HG02938 (cell line): ENCODE results near the gene FAM216A.
"Not testable (repeated sequence)": the region's sequence is repeated elsewhere in the genome, so short reads cannot be mapped to it uniquely, and the experiment has no call there.

Source experiments
- ATAC-seq: cut with Tn5 transposase; IDR thresholded peaks from one replicate; pipeline ENCODE4 v1.9.1; 2021; ENCODE audit warnings: mild to moderate bottlenecking, moderate library complexity; ENCODE audit not compliant: unreplicated experiment

Gene FAM216A, protein sequence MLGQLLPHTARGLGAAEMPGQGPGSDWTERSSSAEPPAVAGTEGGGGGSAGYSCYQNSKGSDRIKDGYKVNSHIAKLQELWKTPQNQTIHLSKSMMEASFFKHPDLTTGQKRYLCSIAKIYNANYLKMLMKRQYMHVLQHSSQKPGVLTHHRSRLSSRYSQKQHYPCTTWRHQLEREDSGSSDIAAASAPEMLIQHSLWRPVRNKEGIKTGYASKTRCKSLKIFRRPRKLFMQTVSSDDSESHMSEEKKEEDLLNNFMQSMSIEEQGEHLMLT

DNA sequence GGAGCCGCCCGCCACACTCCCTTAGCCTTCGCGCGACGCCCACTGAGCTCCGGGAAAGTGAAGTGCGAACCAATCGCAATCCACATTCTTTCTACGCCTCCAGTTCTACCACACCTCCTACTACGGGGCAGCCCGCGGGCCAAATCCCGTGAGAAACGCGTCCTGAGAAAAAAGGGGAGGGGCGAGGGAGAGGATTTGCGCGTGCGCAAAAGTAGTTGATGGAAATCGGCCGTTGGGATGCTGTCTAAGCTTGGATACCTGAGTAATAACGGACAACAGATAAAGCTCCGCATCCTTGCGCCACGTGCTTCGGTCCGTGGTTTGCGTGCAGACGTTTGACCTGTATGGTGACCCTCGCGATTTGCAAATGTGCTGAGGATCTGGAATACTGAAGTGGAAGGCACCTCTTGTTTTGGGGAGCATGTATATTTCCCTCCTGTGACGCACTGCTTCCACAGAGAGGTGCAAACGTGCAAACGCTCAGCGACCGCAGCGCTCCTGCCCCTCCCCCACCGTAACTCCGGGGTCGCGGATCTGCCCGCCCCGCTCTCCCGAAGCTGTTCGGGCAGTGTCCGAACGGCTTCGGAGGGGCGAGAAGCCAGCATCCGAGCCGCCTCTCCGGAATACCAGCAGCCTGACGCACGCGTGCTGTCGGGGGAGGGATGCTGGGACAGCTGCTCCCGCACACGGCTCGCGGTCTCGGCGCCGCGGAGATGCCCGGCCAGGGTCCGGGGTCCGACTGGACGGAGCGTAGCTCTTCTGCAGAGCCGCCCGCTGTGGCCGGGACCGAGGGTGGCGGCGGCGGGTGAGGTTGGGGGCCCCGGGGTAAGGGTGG, at the start of gene FAM216A, which contains the start of gene GPN3:
Gene FAM216A, plus strand, starts transcription at position 632 of the 835 bp plus-strand sequence. Its CDS starts 31 bp downstream, at position 663.
Gene GPN3, minus strand, starts transcription at position 44 of the 835 bp plus-strand sequence. CDS start 54 bp downstream, outside the sequence.
- peak; percentile 73 for ATAC-seq

DNA sequence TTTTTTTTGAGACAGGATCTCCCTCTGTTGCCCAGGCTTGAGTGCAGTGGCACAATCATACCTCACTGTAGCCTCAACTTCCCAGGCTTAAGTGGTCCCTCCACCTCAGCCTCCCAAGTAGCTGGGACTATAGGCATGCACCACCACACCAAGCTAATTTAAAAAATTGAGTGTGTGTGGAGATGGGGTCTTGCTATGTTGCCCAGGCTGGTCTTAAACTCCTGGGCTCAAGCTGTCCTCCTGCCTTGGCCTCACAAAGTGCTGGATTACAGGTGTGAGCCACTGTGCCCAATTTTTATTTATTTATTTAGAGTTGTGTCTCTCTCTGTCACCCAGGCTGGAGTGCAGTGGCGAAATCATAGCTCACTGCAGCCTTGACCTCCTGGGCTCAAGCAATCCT, 48.0 kb upstream of the FAM216A start:
- not testable (repeated sequence) for ATAC-seq

DNA sequence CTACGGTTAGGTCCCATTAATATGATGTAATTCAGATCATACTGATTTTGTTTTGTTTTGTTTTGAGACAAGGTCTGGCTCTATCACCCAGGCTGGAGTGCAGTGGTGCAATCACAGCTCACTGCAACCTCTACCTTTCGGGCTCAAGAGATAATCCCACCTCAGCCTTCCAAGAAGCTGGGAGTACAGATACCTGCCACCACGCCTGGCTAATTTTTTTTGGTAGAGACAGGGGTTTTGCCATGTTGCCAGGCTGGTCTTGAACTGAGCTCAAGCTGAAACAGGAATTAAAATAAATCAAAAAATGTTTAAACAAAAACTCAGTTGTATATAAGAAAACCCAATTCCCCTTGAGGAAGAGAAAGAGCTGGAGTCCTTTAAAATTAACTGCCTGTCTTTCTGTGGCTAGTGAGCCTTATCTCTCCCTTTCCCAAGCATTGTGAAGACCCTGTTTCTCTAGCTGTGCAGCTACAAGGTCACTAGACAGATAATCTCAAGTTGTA, 47.4 kb upstream of the FAM216A start:
- ATAC-seq: no peak

DNA sequence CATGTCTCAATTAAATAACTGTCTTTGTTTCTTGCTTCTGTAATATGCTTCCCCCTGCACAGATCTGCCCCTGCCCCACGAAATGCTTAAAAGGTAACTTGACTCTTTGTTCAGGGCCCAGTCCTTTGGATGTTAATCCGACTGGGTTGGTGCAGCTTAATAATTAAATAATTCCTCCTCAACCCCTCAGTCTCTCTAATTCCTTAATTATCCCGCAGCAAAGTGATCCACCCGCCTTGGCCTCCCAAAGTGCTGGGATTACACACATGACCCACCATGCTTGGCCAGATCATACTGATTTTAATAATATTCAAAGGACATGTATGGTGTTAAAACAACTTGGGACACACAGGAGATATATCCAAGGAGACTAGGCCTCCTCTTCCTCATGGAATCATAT, 46.9 kb upstream of the FAM216A start:
- ATAC-seq: no peak

DNA sequence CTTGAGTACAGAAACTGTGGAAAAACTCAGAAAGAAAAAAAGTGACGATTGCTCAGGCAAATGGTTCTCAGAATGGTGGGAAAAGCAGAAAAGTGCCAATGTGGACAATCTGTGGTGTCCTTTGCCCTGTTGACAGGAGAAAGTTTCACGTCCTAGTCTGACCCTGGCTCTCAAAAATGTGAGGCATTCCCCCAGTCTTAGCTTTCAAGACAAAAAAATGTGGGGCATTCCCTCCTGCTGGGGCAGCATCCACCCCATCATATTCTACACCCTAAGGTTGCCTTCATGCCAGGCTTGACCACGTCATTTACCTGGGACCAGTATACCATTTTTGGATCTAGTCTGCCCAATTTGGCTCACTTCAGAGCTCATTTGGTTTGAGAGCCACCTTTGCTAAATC, 44.4 kb upstream of the FAM216A start:
- no peak for ATAC-seq

DNA sequence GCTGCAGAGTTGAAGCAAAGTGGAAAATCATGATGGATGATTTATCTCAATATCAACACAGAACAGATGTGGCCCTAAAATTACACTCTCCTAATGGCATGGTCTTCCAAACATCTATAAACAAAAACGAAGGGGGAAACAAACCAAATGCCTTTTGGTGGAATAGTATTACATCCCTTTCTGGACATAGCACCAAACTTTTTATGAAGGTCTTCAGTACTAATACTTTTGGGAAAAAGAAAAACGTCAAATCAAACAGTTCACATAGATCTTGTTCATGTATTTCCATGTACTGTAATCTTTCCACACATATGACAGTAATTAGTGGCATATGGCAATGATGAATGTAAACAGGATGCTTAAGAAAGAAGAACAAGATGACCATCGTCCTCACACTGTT, 42.2 kb upstream of the FAM216A start:
- ATAC-seq: no peak

DNA sequence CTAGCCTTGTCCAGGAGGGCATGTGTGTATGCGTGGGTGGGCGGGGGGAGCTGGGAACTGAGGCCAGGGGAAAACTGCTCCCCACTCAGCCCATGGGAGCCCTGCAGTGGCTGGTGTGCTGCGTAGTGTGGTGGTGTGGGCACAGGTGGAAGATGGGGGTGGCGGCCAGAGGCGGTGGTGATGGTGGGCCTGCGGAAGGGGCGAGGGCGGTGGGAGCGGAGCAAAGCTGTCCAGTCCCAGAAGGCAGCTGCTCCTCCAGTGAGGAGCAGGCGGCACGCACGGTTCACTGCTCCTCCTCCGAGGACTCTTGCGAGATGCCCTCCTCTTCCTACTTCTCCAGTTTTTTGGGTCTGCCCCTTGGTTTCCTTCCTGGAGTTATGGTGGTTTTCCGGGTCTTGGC, 39.0 kb upstream of the FAM216A start:
- ATAC-seq: not testable (repeated sequence)

DNA sequence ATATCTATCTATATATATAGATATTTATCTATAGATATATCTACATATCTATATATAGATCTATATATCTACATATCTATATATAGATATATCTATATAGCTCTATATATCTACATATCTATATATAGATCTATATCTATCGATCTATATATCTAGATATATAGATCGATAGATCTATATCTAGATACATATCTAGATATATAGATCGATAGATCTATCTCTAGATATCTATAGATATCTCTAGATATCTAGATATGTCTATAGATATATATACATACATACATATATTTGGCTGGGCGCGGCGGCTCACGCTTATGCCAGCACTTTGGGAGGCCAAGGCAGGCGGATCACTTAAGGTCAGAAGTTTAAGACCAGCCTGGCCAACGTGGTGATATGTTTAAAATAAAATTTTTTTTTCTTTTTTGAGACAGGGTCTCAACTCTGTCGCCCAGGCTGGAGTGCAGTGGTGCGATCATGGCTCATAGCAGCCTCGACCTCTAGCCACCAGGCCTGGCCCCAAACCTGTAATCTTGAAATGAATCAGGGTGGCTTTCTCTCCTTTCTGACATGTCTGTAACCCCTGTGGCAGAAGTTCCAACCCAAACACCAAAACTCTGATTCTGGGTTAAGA, 36.6 kb upstream of the FAM216A start:
- ATAC-seq: no peak

DNA sequence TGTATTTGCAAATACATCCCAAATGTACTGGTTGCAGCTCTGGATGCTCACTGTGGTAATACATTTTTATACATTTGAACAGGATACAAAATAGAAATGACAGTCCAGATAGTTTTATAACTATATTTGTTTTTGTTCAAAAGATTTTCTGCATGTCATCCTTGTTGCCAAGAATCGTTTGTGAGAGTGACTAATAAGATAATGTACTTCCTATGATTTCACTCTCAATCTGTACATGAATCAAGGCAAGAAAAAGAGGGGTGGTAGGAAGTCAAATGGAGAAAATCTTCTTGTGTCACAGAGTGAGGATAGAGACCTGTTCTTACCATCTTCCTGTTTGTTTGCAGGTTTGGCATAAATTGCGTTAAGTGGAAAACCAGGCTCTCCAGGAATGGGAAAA, 32.4 kb upstream of the FAM216A start:
- ATAC-seq: no peak

DNA sequence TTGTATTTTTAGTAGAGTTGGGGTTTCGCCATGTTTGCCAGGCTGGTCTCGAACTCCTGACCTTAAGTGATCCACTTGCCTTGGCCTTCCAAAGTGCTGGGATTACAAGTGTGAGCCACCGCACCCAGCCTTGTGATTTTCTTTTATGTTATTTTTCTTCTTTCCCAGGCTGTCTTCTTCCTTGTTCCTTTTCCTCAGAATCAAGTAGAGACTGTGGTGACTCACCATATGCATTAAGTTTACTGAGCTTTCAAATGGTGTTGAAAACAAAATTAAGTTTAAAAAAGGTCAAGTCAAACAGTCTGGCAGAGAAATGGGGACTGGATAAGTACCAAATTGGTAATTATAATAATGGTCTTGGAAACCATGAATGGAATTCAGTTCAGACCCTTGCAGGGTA, 24.2 kb upstream of the FAM216A start:
- no peak for ATAC-seq

DNA sequence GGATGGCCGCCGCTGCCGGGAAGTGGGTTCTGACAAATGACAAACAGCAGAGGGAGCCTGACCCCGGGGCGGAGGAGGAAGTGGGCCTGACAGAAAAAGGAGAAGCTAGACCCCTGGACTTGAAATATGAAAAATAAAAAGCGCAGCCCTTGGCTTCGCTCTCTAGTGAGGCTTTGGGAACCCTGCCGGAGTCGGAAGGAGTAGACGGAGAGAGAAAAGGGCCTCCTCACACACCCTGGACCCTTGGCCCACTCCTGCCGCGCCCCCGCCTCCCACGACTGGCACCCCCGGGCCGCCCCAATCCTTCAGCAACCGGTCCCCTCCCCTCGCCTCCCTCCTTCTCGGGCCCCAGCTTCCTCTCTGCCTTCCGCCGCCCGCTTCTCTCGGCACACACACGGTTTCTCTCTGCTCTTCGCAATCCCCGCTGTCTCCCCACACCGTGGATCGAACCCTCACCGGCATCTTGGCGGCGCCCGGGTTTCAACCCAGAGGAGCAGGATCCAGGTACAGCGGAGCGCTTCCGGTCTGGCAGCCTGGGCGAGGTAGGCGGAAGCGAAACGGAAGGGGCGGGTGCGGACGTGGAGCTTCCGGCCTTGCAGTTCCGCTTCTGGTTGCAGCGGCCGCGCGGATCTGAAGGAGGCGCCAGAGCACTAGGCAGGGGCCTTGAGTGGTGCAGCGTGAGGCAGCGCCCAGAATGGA, 18.7 kb upstream of the FAM216A start, which contains the start of gene ARPC3:
Gene ARPC3, minus strand, starts transcription at position 539 of the 699 bp plus-strand sequence. Its CDS starts 77 bp downstream, at position 462.
- peak; percentile 91 for ATAC-seq

DNA sequence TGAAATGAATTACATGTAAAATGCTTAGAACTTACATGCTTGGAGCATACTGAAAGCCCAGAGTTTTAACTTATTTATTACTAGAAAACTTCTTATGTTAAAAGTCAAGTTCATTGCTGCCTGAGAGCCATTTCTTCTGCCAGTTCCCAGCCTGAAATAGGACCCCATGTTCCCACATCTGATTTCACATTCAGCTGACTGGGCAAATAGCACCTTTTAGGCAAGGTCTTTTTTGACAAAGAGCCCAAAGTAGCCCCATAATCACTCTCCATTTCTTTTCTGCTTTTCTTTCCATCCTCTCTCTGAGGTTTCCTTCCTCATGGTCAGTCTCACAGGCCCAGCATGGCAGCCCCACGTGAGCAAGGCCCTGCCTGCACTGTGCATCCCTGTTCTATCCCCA, 17.4 kb upstream of the FAM216A start:
- ATAC-seq: no peak

DNA sequence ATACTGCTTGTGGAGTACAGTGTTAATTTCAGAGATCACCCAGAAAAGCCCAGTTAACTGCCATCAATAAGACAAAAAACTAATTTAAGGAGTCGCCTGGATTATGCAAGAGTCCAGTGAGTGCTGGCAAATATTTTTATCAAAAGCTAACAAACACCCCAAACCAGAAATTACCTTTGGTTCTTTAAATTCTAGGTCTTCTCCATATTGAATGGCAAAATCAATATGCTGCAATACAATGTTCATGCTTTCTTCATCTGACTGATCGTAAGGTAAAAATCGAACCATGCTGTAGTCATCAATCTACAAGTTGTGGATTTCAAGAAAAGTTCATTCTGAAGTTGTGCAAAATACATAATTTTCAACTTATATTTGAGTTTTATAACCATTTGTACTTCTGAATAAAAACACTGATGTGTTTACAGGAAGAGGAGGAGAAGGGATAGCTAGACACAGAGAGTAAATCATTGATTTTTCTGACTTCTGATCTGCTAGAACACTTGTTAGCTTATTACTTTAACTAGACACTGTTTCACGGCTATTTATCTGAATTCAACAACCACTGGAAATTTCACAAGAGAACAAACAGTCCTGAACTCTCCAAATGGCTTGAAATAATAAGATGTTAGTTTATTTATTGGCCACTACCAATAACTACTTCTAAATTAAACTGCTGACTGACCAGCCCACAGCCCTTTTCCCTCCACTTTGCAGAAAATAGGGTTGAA, 14.9 kb upstream of the FAM216A start:
- ATAC-seq: no peak

DNA sequence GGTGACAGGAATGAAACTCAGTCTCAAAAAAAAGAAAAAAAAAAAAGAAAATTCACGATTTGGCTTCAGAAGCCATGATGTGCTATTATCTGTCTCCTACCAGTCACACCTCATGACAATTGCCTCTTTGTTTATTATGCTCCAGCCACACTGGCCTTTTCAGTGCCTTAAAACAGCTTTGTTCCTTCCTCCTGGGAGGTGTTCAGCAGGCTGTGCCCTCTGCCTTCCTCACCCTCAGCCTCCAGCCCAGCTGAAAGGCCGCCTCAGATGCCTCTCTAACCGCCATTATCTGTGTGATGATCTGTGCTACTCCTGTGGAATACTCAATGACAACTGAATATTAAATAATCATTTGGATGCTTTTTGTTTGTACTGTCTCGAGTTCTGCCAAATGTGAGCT, 9.9 kb upstream of the FAM216A start:
- ATAC-seq: no peak

DNA sequence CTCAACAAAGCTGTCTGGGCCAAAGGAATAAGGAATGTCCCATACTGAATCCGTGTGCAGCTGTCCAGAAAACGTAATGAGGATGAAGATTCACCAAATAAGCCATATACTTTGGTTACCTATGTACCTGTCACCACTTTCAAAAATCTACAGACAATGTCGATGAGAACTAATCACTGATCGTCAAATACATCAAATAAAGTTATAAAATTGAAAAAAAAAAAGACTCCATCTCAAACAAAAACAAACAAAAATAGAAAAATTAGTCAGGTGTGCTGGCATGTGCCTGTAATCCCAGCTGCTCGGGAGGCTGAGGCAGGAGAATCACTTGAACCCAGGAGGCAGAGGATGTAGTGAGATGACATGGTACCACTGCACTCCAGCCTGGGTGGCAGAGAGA, 7.5 kb upstream of the FAM216A start:
- ATAC-seq: not testable (repeated sequence)

DNA sequence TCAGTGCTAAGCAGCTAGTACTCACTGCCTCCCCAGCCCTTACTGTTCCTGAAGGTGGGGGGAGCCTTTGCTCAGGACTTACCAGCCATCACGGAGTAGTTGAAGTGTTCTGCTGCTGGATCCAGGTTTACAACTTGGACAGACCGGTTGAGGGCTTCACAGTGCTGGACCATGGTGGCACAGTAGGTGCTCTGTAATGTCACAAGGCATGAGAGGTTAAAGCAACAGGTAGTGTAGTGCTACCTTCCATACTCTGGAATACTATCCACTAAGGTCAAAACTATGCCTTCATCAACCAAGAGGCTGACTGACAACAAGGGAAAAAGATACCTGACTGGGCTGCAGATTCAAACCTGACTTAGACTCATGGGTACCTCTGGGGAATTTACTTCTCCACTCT, 3.6 kb upstream of the FAM216A start:
- ATAC-seq: no peak

DNA sequence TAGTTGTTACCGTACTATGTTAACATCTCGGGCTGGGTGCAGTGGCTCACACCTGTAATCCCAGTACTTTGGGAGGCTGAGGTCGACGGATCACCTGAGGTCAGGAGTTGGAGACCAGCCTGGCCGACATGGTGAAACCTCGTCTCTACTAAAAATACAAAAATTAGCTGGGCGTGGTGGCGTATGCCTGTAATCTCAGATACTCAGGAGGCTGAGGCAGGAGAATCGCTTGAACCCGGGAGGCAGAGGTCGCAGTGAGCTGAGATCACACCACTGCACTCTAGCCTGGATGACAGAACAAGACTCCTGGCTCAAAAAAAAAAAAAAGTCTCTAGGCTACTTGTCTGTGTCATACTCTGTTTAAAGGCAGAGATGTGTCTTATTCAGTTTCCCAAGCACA, 2.9 kb upstream of the FAM216A start:
- ATAC-seq: not testable (repeated sequence)

DNA sequence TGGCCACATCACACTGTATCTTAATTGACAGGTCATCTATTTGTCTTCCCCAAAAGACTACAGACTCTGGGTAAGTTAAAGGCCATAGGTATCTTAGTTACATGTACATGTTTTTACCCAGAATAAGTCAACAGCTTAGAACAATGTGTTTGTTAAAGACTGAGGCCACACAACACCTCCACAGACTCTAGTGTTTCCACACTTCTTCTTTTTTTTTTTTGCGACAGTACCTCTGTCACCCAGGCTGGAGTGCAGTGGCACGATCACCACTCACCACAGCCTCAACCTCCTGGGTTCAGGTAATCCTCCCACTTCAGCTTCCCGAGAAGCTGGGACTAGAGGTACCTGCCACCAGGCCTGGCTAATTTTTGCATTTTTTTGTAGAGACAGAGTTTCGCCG, 1.9 kb upstream of the FAM216A start:
- no peak for ATAC-seq

DNA sequence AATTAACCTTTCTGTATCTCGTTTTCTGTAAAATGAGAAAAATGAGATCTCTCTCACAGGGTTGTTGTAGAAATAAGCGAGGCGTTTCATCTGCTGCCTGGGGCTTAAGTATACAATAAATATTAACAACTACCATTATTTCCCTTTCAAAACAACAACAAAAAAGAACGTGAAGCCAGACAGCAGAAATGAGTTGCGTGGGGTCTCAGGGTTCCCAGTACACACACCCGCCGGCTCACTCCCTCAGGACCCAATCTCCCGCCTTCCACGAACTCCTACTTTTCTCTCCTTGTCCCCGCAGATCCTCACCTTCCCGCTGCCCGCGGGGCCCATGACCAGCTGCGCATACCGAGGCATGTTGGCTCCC, 815 bp upstream of the FAM216A start:
- no peak for ATAC-seq

DNA sequence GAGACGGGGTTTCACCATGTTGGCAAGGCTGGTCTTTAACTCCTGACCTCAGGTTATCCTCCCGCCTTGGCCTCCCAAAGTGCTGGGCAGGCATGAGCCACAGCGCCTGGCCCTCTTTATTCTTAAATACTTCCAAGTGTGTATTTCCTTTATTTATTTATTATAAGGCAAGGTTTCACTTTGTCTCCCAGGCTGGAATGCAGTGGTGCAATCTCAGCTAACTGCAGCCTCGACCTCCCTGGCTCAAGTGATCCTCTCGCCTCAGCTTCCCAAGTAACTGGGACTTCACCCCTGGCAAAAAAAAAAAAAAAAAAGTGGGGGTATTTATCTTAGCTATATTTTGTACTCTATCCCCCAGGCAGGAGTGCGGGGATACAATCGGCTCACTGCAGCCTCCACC, 6.8 kb downstream of the FAM216A start:
- ATAC-seq: no peak
